Mesothelial cell of epicardium (in vitro differentiated cells): Measurements from ENCODE around the gene KLHL29. TPM values are rescaled to one million over a fixed set of nuclear protein-coding genes. Genes with fewer than 3 reads are reported as not detected.

ENCODE experiments used
- DNase-seq, 2 experiments: peaks; one replicate each; pipeline ENCODE4 v3.0.0; 2021; ENCODE audit warnings: low spot score in 2 of 2; ENCODE audit not compliant: unreplicated experiment in 2 of 2
- H3K27ac Mint-ChIP-seq: 2 replicates; pipeline ENCODE4 v1.8.0; 2021; ENCODE audit warnings: mixed read lengths
- H3K27me3 Mint-ChIP-seq: 2 replicates; pipeline ENCODE4 v1.8.0; 2021; ENCODE audit warnings: low read depth, mixed read lengths
- H3K36me3 Mint-ChIP-seq: 2 replicates; pipeline ENCODE4 v1.8.0; 2021; ENCODE audit warnings: mixed read lengths
- H3K4me1 Mint-ChIP-seq: 2 replicates; pipeline ENCODE4 v1.8.0; 2021; ENCODE audit warnings: mixed read lengths
- H3K4me3 Mint-ChIP-seq: 2 replicates; pipeline ENCODE4 v1.8.0; 2021; ENCODE audit warnings: mild to moderate bottlenecking, moderate library complexity, mixed read lengths
- H3K9me3 Mint-ChIP-seq: 2 replicates; pipeline ENCODE4 v1.8.0; 2021; ENCODE audit warnings: mixed read lengths
- CTCF ChIP-seq: fragments of 200-600 bp; sonication (generic); IDR thresholded peaks from one replicate; pipeline ENCODE4 v1.5.0; 2021; ENCODE audit warnings: antibody characterized with exemption; ENCODE audit not compliant: unreplicated experiment
- total RNA-seq: library from RNA; stranded (reverse); gene quantifications from 3 replicates; pipeline ENCODE4 v1.2.1, GENCODE V29; 2021

Gene KLHL29
- total RNA-seq, 1 donor from 2014 or later = 28.3 TPM

DNA sequence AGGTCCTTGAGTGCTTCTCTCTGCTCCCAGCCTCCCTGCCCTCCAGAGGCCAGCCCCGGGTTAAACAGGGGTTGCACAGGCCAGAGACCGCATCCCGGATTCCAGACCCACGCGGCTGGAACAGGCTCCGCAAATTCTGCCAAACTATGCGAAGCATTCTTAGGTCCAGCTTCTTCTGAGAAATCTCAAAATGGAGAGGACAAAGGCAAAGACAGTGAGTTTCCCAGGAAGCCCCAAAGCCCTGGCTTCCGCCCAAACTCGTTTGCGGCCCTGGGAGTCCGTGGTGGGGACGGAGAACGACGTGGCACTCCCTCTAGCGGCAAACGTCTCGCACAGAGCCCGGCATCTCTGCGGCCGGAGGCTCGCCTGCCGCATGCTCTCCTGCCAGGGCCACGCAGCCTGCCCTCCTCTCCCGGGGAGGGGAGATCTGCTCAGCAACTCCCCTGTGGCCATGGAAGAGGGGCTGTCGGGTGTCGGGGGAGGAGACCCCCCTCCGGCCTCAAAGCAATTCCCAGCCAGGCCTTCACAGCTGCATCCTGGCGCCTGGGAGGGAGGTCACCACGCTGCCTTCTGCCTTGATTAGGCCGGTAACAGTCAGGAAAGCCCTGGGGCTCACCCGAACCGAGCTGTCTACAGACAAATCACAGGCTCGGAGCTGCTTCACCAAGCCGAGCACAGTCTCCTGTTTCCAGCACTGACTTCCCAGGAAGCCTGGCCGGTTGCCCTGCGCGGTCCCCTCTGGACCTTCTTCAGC is 33.4 kb upstream of the KLHL29 start:
- TF ChIP-seq CTCF = peak; percentile 83
- H3K36me3 Mint-ChIP-seq = no peaks in the 10 kb centered on the region
- peak overlapping the region; percentile 17 for H3K4me3 Mint-ChIP-seq
- H3K4me1 Mint-ChIP-seq = peaks cover 19% of the 10 kb centered on the region
- no peaks in the 10 kb centered on the region for H3K27me3 Mint-ChIP-seq
- peaks cover 2% of the 10 kb centered on the region for H3K9me3 Mint-ChIP-seq
- DNase-seq = peak; percentile 76 to 92
- H3K27ac Mint-ChIP-seq = peak overlapping the region; percentile 53

GRCh38 chr2:23354554-23354953 is 30.4 kb upstream of the KLHL29 start:
- no peak for TF ChIP-seq CTCF
- Mint-ChIP-seq H3K36me3 (no peaks in the 10 kb centered on the region), H3K27ac (no peak overlapping the region), H3K4me3 (no peak overlapping the region), H3K9me3 (no peaks in the 10 kb centered on the region), H3K4me1 (peaks cover 23% of the 10 kb centered on the region), H3K27me3 (no peaks in the 10 kb centered on the region)
- no peak for DNase-seq

GRCh38 chr2:23355001-23355400 is 30.0 kb upstream of the KLHL29 start:
- no peak overlapping the region for H3K27ac Mint-ChIP-seq
- H3K36me3 Mint-ChIP-seq = no peaks in the 10 kb centered on the region
- no peak for DNase-seq
- H3K27me3 Mint-ChIP-seq = no peaks in the 10 kb centered on the region
- H3K4me3 Mint-ChIP-seq = no peak overlapping the region
- no peaks in the 10 kb centered on the region for H3K9me3 Mint-ChIP-seq
- peaks cover 21% of the 10 kb centered on the region for H3K4me1 Mint-ChIP-seq
- TF ChIP-seq CTCF = no peak

- H3K4me3 Mint-ChIP-seq = no peak overlapping the region
- no peaks in the 10 kb centered on the region for H3K27me3 Mint-ChIP-seq
- no peak overlapping the region for H3K27ac Mint-ChIP-seq
- DNase-seq = no peak
- H3K9me3 Mint-ChIP-seq = no peaks in the 10 kb centered on the region
- peaks cover 9% of the 10 kb centered on the region for H3K4me1 Mint-ChIP-seq
- H3K36me3 Mint-ChIP-seq = no peaks in the 10 kb centered on the region
- TF ChIP-seq CTCF = no peak
Measured at GRCh38 chr2:23356711-23357110, 28.3 kb upstream of the KLHL29 start.

GRCh38 chr2:23359631-23360567 is 25.1 kb upstream of the KLHL29 start:
- Mint-ChIP-seq H3K9me3 (no peaks in the 10 kb centered on the region), H3K27me3 (no peaks in the 10 kb centered on the region), H3K4me1 (peaks cover 10% of the 10 kb centered on the region), H3K4me3 (no peak overlapping the region), H3K36me3 (no peaks in the 10 kb centered on the region), H3K27ac (no peak overlapping the region)
- no peak for TF ChIP-seq CTCF
- no peak for DNase-seq
